Measurements from ENCODE around the gene TTBK1. TPM values are rescaled to one million over a fixed set of nuclear protein-coding genes. Genes with fewer than 3 reads are reported as not detected.

TTBK1 gene
- total and polyA plus RNA-seq, 8 donors, result 0.05 to 0.37 (median 0.14) TPM; not detected in 3

- no peaks in the 10 kb centered on the region for H3K36me3 ChIP-seq
- WGBS, 5 donors, result 75 to 86% (median 80%) methylated on average over 11 of the region's 11 CpGs
- peak in 1 of 2 donors; percentile 3 for DNase-seq
- intact Hi-C loops (cut with DNase I; ENCODE audit: low total_unique reads), result no loop called here
- TF ChIP-seq POLR2AphosphoS5 (IDR thresholded peaks at IDR 0.05), result no peak
- no peak for TF ChIP-seq POLR2A (IDR thresholded peaks at IDR 0.05)
- TF ChIP-seq EP300 (IDR thresholded peaks at IDR 0.05), result no peak
- no peak for TF ChIP-seq CTCF (IDR thresholded peaks at IDR 0.05)
- H3K4me3 ChIP-seq, result no peak overlapping the region
- peaks cover 0 to 73% (median 21%) of the 10 kb centered on the region in 3 donors for H3K27me3 ChIP-seq
- H3K27ac ChIP-seq, result no peak overlapping the region
- H3K9me3 ChIP-seq, result no peaks in the 10 kb centered on the region
- no peaks in the 10 kb centered on the region for H3K4me1 ChIP-seq
Measured at GRCh38 chr6:43255408-43256054, 12.2 kb downstream of the TTBK1 start.

GRCh38 chr6:43256670-43257366 is 13.5 kb downstream of the TTBK1 start:
- no peak overlapping the region for H3K27ac ChIP-seq
- intact Hi-C loops (cut with DNase I; ENCODE audit: low total_unique reads), result no loop called here
- H3K4me3 ChIP-seq, result no peak overlapping the region
- whole genome bisulfite sequencing, 5 donors, result 86 to 91% (median 87%) methylated on average over 8 to 9 of the region's 9 CpGs
- H3K27me3 ChIP-seq, result peaks cover 0 to 61% (median 12%) of the 10 kb centered on the region in 3 donors
- H3K4me1 ChIP-seq, result no peaks in the 10 kb centered on the region
- no peaks in the 10 kb centered on the region for H3K36me3 ChIP-seq
- DNase-seq, result no peak
- H3K9me3 ChIP-seq, result no peaks in the 10 kb centered on the region
- TF ChIP-seq CTCF (IDR thresholded peaks at IDR 0.05), result no peak
- TF ChIP-seq EP300 (IDR thresholded peaks at IDR 0.05), result no peak
- TF ChIP-seq POLR2AphosphoS5 (IDR thresholded peaks at IDR 0.05), result no peak
- TF ChIP-seq POLR2A (IDR thresholded peaks at IDR 0.05), result no peak

GRCh38 chr6:43257367-43258145 is 14.3 kb downstream of the TTBK1 start:
- no peak for DNase-seq
- Histone ChIP-seq H3K27me3 (peaks cover 0 to 53% (median 5%) of the 10 kb centered on the region in 3 donors), H3K36me3 (no peaks in the 10 kb centered on the region), H3K9me3 (no peaks in the 10 kb centered on the region), H3K27ac (no peak overlapping the region), H3K4me3 (no peak overlapping the region), H3K4me1 (no peaks in the 10 kb centered on the region)
- intact Hi-C loops (cut with DNase I; ENCODE audit: low total_unique reads), result no loop called here
- no peak for TF ChIP-seq CTCF (IDR thresholded peaks at IDR 0.05)
- TF ChIP-seq POLR2A (IDR thresholded peaks at IDR 0.05), result no peak
- no peak for TF ChIP-seq POLR2AphosphoS5 (IDR thresholded peaks at IDR 0.05)
- TF ChIP-seq EP300 (IDR thresholded peaks at IDR 0.05), result no peak
- 66 to 83% (median 79%) methylated on average over 10 to 12 of the region's 12 CpGs for WGBS, 5 donors

- Histone ChIP-seq H3K27me3 (peaks cover 0 to 47% (median 0%) of the 10 kb centered on the region in 3 donors), H3K4me3 (no peak overlapping the region), H3K36me3 (no peaks in the 10 kb centered on the region), H3K9me3 (no peaks in the 10 kb centered on the region), H3K27ac (no peak overlapping the region), H3K4me1 (no peaks in the 10 kb centered on the region)
- intact Hi-C loops (cut with DNase I; ENCODE audit: low total_unique reads), result no loop called here
- no peak for DNase-seq
- 59 to 77% (median 62%) methylated on average over 4 of the region's 4 CpGs for WGBS, 5 donors
- TF ChIP-seq EP300 (IDR thresholded peaks at IDR 0.05) (no peak), POLR2AphosphoS5 (IDR thresholded peaks at IDR 0.05) (no peak), CTCF (IDR thresholded peaks at IDR 0.05) (no peak), POLR2A (IDR thresholded peaks at IDR 0.05) (no peak)
Measured at GRCh38 chr6:43258180-43258579, 14.9 kb downstream of the TTBK1 start.
